ENCODE measurements around the gene BEST3. TPM values are rescaled to one million over a fixed set of nuclear protein-coding genes. Genes with fewer than 3 reads are reported as not detected.

BEST3 gene
- total RNA-seq, 4 donors from 2014 or later, result 0.24 TPM; not detected in 3

DNA sequence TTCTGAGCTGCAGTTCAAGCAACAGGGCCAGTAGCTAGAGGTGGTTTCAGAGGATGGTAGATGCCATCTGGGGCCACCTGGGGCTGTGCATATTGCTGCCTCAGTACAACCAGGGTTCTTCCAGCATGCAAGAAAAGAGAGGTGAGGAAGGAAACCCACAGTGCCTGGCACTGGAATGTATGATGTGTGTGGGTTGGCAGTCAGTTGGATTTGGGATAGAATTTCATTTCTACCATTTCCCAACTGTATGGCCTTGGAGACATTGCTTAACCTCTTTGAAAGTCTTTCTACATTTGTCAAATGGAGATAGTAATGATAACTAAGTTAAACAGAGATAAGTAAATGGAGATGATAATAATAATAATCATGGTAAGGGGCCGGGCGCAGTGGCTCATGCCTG, 78.2 kb downstream of the BEST3 start:
- DNase-seq, result no peak
- Histone ChIP-seq H3K36me3 (no peaks in the 10 kb centered on the region), H3K4me3 (replicated peaks in 1 of 3) (no peak overlapping the region), H3K4me1 (no peaks in the 10 kb centered on the region), H3K27me3 (no peaks in the 10 kb centered on the region), H3K27ac (no peak overlapping the region), H3K9me3 (no peaks in the 10 kb centered on the region)
- WGBS, 2 donors, result 85 to 96% methylated on average over 2 of the region's 2 CpGs
- TF ChIP-seq POLR2A (IDR thresholded peaks at IDR 0.05), result no peak
- TF ChIP-seq, protein P1, sequence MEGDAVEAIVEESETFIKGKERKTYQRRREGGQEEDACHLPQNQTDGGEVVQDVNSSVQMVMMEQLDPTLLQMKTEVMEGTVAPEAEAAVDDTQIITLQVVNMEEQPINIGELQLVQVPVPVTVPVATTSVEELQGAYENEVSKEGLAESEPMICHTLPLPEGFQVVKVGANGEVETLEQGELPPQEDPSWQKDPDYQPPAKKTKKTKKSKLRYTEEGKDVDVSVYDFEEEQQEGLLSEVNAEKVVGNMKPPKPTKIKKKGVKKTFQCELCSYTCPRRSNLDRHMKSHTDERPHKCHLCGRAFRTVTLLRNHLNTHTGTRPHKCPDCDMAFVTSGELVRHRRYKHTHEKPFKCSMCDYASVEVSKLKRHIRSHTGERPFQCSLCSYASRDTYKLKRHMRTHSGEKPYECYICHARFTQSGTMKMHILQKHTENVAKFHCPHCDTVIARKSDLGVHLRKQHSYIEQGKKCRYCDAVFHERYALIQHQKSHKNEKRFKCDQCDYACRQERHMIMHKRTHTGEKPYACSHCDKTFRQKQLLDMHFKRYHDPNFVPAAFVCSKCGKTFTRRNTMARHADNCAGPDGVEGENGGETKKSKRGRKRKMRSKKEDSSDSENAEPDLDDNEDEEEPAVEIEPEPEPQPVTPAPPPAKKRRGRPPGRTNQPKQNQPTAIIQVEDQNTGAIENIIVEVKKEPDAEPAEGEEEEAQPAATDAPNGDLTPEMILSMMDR (IDR thresholded peaks at IDR 0.05), result no peak
- intact Hi-C loops (cut with DNase I), result no loop called here

DNA sequence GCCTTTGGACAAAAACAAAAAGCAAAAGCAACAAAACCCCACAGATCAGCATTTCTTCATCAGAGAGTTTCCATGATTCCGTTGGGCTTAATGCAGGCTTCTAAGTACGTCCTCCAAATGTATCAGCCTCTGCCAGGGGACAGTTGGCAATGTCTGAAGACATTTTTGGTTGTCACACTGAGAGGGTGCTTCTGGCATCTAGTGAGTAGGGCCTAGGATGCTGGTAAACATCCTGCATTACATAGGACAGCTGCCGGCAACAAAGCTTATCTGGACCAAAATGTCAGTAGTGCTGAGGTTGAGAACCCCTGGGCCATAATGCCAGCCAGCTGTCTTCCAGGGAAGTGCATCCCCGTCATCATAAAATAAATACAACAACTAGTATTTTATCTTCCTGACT, 79.0 kb downstream of the BEST3 start:
- Histone ChIP-seq H3K36me3 (no peaks in the 10 kb centered on the region), H3K4me3 (replicated peaks in 1 of 3) (no peak overlapping the region), H3K27ac (no peak overlapping the region), H3K4me1 (no peaks in the 10 kb centered on the region), H3K9me3 (no peaks in the 10 kb centered on the region), H3K27me3 (no peaks in the 10 kb centered on the region)
- 81 to 83% methylated on average over 4 of the region's 4 CpGs for WGBS, 2 donors
- TF ChIP-seq, protein P1 (IDR thresholded peaks at IDR 0.05), result no peak
- TF ChIP-seq POLR2A (IDR thresholded peaks at IDR 0.05), result no peak
- DNase-seq, result no peak
- intact Hi-C loops (cut with DNase I), result no loop called here

DNA sequence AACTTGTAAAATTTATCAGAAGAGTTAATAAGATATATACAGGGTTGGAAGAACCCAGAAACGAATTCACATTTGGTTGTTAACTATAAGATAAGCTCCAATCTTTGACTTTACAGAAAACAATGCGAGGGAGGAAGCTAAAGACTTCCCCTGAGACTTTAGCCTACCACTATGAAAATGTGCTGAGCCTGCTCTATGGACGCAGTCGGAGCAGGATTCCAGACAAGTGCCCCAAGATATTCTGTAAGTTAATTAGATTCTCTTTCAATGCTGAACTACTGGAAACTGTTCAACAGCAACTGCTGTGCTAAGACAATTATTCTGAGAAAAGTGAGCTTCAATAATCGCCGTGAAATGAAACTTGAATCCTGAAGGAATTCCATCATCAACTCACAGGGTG, 80.1 kb downstream of the BEST3 start:
- H3K4me1 ChIP-seq, result no peaks in the 10 kb centered on the region
- no peak overlapping the region for H3K27ac ChIP-seq
- TF ChIP-seq, protein P1 (IDR thresholded peaks at IDR 0.05), result no peak
- no peak for TF ChIP-seq POLR2A (IDR thresholded peaks at IDR 0.05)
- no peaks in the 10 kb centered on the region for H3K9me3 ChIP-seq
- 57 to 79% methylated on average over 6 of the region's 6 CpGs for WGBS, 2 donors
- H3K4me3 ChIP-seq (replicated peaks in 1 of 3), result no peak overlapping the region
- H3K36me3 ChIP-seq, result no peaks in the 10 kb centered on the region
- no peak for DNase-seq
- intact Hi-C loops (cut with DNase I), result no loop called here
- H3K27me3 ChIP-seq, result no peaks in the 10 kb centered on the region

DNA sequence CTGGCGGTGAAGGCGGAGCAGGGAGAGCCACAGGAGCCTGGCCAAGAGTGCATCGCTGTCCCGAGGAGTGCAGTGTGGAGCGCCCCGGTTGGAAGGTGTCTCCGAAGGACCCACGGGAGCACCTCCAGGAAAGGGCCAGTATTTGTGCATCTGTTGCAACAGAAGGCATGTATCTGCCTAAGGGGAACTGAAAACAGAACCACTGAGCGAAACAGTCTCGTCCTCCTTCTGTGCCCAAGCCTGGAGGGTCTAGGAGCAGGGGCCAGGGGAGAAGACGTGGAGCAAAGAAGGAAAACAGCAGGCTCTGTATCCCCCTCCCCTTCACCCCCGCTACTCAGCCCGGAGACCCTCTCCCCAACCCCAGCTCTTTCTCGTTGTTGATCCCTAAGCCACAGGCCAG, 83.1 kb downstream of the BEST3 start:
- Histone ChIP-seq H3K9me3 (no peaks in the 10 kb centered on the region), H3K4me1 (no peaks in the 10 kb centered on the region), H3K36me3 (no peaks in the 10 kb centered on the region), H3K27ac (no peak overlapping the region), H3K27me3 (no peaks in the 10 kb centered on the region), H3K4me3 (replicated peaks in 1 of 3) (no peak overlapping the region)
- intact Hi-C loops (cut with DNase I), result no loop called here
- no peak for DNase-seq
- TF ChIP-seq, protein P1 (IDR thresholded peaks at IDR 0.05), result no peak
- no peak for TF ChIP-seq POLR2A (IDR thresholded peaks at IDR 0.05)
- 70 to 79% methylated on average over 14 of the region's 14 CpGs for WGBS, 2 donors

DNA sequence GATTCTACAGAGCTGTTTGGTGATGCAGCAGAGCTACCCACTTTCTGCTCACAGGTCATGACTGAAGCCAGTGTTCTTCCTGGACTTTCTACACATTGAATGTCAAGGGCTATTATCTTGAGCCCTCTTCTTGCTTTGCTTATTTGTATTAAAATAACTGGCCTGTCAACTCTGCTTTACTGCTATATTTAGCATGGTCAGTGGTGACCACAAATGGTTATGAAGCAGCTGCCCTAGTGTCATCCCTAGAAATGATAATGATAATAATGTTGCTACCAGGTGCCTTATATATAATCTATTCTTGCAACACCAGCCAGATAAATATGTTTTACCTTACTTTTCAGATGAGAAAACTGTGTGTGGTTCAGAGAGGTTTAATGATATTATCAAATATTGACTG, 85.8 kb downstream of the BEST3 start:
- no peak for TF ChIP-seq POLR2A (IDR thresholded peaks at IDR 0.05)
- TF ChIP-seq, protein P1 (IDR thresholded peaks at IDR 0.05), result no peak
- no peak for DNase-seq

More for the DNA sequence above, 85.8 kb downstream of the BEST3 start:
- no peaks in the 10 kb centered on the region for H3K9me3 ChIP-seq
- no peaks in the 10 kb centered on the region for H3K36me3 ChIP-seq
- intact Hi-C loops (cut with DNase I), result no loop called here
- H3K4me3 ChIP-seq (replicated peaks in 1 of 3), result no peak overlapping the region
- H3K27me3 ChIP-seq, result no peaks in the 10 kb centered on the region
- H3K27ac ChIP-seq, result no peak overlapping the region
- no peaks in the 10 kb centered on the region for H3K4me1 ChIP-seq
